Thyroid gland (tissue), 4 donors: Measurements from ENCODE around the gene RAI14.

Experiments used
- POLR2A ChIP-seq, 2 donors: fragments of 450-650 bp; IDR thresholded peaks; one replicate each; pipeline ENCODE4 v1.6.1; 2017; ENCODE audit warnings: antibody characterized with exemption in 2 of 2, mild to moderate bottlenecking in 2 of 2, moderate library complexity in 1 of 2
- TF ChIP-seq, protein P1 (sequence below), 6 experiments: fragments of 200-600 bp in 3 of 6; fragments of 450-650 bp in 3 of 6; sonication (generic) in 3 of 6; IDR thresholded peaks; one replicate each; pipeline ENCODE4 v1.5.1; 2016 to 2019; ENCODE audit warnings: antibody characterized with exemption in 6 of 6, mild to moderate bottlenecking in 2 of 6, inconsistent platforms in 1 of 6, moderate library complexity in 1 of 6

DNA sequence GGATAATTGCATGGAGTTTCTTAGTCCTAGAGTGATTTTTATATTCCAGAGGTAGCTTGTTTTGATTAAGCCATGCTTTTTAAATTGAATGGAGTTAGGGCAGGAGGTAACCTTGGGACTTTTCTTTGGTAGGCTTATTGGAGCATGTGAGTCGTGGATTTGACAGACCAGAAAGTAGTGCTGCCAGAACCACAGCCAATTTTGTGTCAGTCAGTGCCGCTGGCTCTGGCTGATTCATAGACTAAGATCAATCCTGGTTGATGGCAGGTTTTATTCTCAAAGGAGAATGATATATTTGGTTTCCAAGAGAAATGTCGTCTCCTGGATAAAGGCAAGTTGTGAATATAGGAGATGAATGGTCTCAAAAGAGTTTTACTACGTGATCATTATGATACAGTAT, 20.3 kb downstream of the RAI14 start:
- no peak for TF ChIP-seq POLR2A (IDR thresholded peaks at IDR 0.05)
- TF ChIP-seq, protein P1, sequence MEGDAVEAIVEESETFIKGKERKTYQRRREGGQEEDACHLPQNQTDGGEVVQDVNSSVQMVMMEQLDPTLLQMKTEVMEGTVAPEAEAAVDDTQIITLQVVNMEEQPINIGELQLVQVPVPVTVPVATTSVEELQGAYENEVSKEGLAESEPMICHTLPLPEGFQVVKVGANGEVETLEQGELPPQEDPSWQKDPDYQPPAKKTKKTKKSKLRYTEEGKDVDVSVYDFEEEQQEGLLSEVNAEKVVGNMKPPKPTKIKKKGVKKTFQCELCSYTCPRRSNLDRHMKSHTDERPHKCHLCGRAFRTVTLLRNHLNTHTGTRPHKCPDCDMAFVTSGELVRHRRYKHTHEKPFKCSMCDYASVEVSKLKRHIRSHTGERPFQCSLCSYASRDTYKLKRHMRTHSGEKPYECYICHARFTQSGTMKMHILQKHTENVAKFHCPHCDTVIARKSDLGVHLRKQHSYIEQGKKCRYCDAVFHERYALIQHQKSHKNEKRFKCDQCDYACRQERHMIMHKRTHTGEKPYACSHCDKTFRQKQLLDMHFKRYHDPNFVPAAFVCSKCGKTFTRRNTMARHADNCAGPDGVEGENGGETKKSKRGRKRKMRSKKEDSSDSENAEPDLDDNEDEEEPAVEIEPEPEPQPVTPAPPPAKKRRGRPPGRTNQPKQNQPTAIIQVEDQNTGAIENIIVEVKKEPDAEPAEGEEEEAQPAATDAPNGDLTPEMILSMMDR (IDR thresholded peaks at IDR 0.05) = no peak
